HEK293 (cell line): ENCODE data around the gene KRT76.

ENCODE experiments used
- CTCF ChIA-PET: fragments of 350-600 bp; formaldehyde crosslinking; extraction: SDS; loops from one replicate; lab custom pipeline; 2021; ENCODE audit warnings: antibody characterized with exemption; lab: Yijun Ruan, JAX
- POLR2A ChIA-PET: fragments of 300-600 bp; formaldehyde crosslinking; extraction: SDS; loops from one replicate; lab custom pipeline; 2020; ENCODE audit warnings: antibody characterized with exemption, inconsistent platforms; lab: Yijun Ruan, JAX
- H3K27ac ChIP-seq: fragments of 200-500 bp; sonication (Bioruptor generic); 2 replicates; pipeline ENCODE4 v1.5.1; 2014; ENCODE audit warnings: low read depth, low read length, control low read depth, inconsistent platforms; ENCODE audit errors: extremely low read depth
- H3K36me3 ChIP-seq, 2 experiments: fragments of 200-500 bp in 1 of 2; sonication (Bioruptor generic) in 1 of 2; 1 replicate in 1 of 2; 2 replicates in 1 of 2; pipeline ENCODE4 v1.5.1; 2014 to 2017; ENCODE audit warnings: inconsistent platforms in 2 of 2, low read length in 2 of 2; ENCODE audit not compliant: control insufficient read depth in 2 of 2, insufficient read depth in 1 of 2
- H3K4me1 ChIP-seq: fragments of 200-500 bp; sonication (Bioruptor generic); 2 replicates; pipeline ENCODE4 v1.5.1; 2014; ENCODE audit warnings: mild to moderate bottlenecking, low read length, inconsistent platforms; ENCODE audit not compliant: control insufficient read depth, insufficient read depth
- H3K4me3 ChIP-seq: 2 replicates; pipeline ENCODE4 v1.5.1; 2011; ENCODE audit warnings: low read depth, mild to moderate bottlenecking, control low read depth, low read length, moderate library complexity
- H3K9me3 ChIP-seq: fragments of 200-500 bp; sonication (Bioruptor generic); 2 replicates; pipeline ENCODE4 v1.5.1; 2014; ENCODE audit warnings: low read depth, low read length, inconsistent platforms; ENCODE audit not compliant: control insufficient read depth, insufficient read depth
- GFI1B ChIP-seq: fragments of 450-650 bp; formaldehyde crosslinking; IDR thresholded peaks from 2 replicates; pipeline ENCODE4 v1.5.1; 2016; ENCODE audit warnings: missing biosample characterization, missing genetic modification characterization
- HIC1 ChIP-seq: fragments of 450-650 bp; formaldehyde crosslinking; IDR thresholded peaks from 2 replicates; pipeline ENCODE4 v1.5.1; 2016; ENCODE audit warnings: missing biosample characterization, missing genetic modification characterization
- PATZ1 ChIP-seq: fragments of 450-650 bp; formaldehyde crosslinking; IDR thresholded peaks from 2 replicates; pipeline ENCODE4 v1.5.1; 2016; ENCODE audit warnings: missing biosample characterization, missing genetic modification characterization
- SP2 ChIP-seq: fragments of 450-650 bp; formaldehyde crosslinking; IDR thresholded peaks from 2 replicates; pipeline ENCODE4 v1.5.1; 2016; ENCODE audit warnings: missing biosample characterization, missing genetic modification characterization
- ZBTB11 ChIP-seq: fragments of 450-650 bp; formaldehyde crosslinking; conservative IDR thresholded peaks from 2 replicates; pipeline ENCODE4 v1.5.1; 2016; ENCODE audit warnings: low read depth, missing biosample characterization, missing genetic modification characterization
- ZBTB17 ChIP-seq: fragments of 450-650 bp; formaldehyde crosslinking; IDR thresholded peaks from 2 replicates; pipeline ENCODE4 v1.5.1; 2016; ENCODE audit warnings: missing biosample characterization, missing genetic modification characterization
- ZNF184 ChIP-seq: fragments of 450-650 bp; IDR thresholded peaks from 2 replicates; pipeline ENCODE4 v1.5.1; 2018; ENCODE audit warnings: missing biosample characterization, mild to moderate bottlenecking, missing genetic modification characterization
- ZNF280D ChIP-seq: fragments of 450-650 bp; formaldehyde crosslinking; IDR thresholded peaks from 2 replicates; pipeline ENCODE4 v1.5.1; 2016; ENCODE audit warnings: missing biosample characterization, missing genetic modification characterization
- ZNF585B ChIP-seq: fragments of 450-650 bp; formaldehyde crosslinking; IDR thresholded peaks from 2 replicates; pipeline ENCODE4 v1.5.1; 2016; ENCODE audit warnings: missing biosample characterization, missing genetic modification characterization
- ZSCAN4 ChIP-seq: fragments of 450-650 bp; formaldehyde crosslinking; IDR thresholded peaks from 2 replicates; pipeline ENCODE4 v1.5.1; 2017; ENCODE audit warnings: missing biosample characterization, missing genetic modification characterization

The KRT76 gene

GRCh38 chr12:52742822-52743457, 34.2 kb downstream of the KRT76 start (continued):
- TF ChIP-seq ZNF280D (tag by site-specific recombination) = no peak
- no peak for TF ChIP-seq SP2 (tag by site-specific recombination)
- no peak for TF ChIP-seq HIC1 (tag by site-specific recombination)
- no peak for TF ChIP-seq PATZ1 (tag by site-specific recombination)
- no peak for TF ChIP-seq ZSCAN4
- TF ChIP-seq GFI1B (tag by site-specific recombination) = no peak
- TF ChIP-seq ZBTB17 (tag by site-specific recombination) = no peak
- no peak for TF ChIP-seq ZNF184 (tag by site-specific recombination)

GRCh38 chr12:52742196-52742580, 35.0 kb downstream of the KRT76 start:
- H3K4me1 ChIP-seq = 0 out of 2 replicates have a peak, but pooled peaks cover 4% of the 10 kb centered on the region
- no peak overlapping the region for H3K4me3 ChIP-seq
- no peak overlapping the region for H3K27ac ChIP-seq
- TF ChIP-seq ZNF585B (no peak), ZBTB11 (tag by site-specific recombination) (no peak)
- POLR2A ChIA-PET = no interaction called here
- CTCF ChIA-PET = interaction anchor here (0.7 kb wide), 1 partner anchor 520 kb away, joined by 3 read pairs; no protein-coding TSS in a partner anchor
- H3K9me3 ChIP-seq = no peaks in the 10 kb centered on the region
- no peaks in the 10 kb centered on the region for H3K36me3 ChIP-seq
